Esophagus squamous epithelium (tissue), 5 donors: ENCODE data around the gene TANGO6. TPM values are rescaled to one million over a fixed set of nuclear protein-coding genes. Genes with fewer than 3 reads are reported as not detected.

Source experiments
- DNase-seq: peaks from one replicate; lab custom pipeline; 2025; lab: John Stamatoyannopoulos, UW
- H3K27ac ChIP-seq, 4 donors: fragments of 200-600 bp; sonication (generic); one replicate each; pipeline ENCODE4 v1.5.1; 2016 to 2019; ENCODE audit warnings: mild to moderate bottlenecking in 1 of 4
- H3K27me3 ChIP-seq, 4 donors: fragments of 200-600 bp; sonication (generic); 1 replicate in 3 of 4; 2 replicates in 1 of 4; pipeline versions ENCODE4 v1.5.1 to v1.6.0; 2017 to 2021; ENCODE audit warnings: antibody characterized with exemption in 1 of 4
- H3K36me3 ChIP-seq, 3 donors: fragments of 200-600 bp; sonication (generic); one replicate each; pipeline ENCODE4 v1.5.1; 2016 to 2019
- H3K4me1 ChIP-seq, 3 donors: fragments of 200-600 bp; sonication (generic); one replicate each; pipeline ENCODE4 v1.5.1; 2017 to 2019
- H3K4me3 ChIP-seq, 4 donors: fragments of 200-600 bp; sonication (generic); 1 replicate in 3 of 4; 2 replicates in 1 of 4; pipeline ENCODE4 v1.5.1; 2016 to 2019; ENCODE audit warnings: mild to moderate bottlenecking in 2 of 4, moderate library complexity in 1 of 4
- H3K9me3 ChIP-seq, 3 donors: fragments of 200-600 bp; sonication (generic); one replicate each; pipeline ENCODE4 v1.5.1; 2016 to 2019
- POLR2A ChIP-seq, 4 donors: fragments of 450-650 bp; IDR thresholded peaks; one replicate each; pipeline ENCODE4 v1.6.1; 2017; ENCODE audit warnings: antibody characterized with exemption in 4 of 4, mild to moderate bottlenecking in 4 of 4, moderate library complexity in 3 of 4
- WGBS, 2 donors: methylation state at CpG; one replicate each; pipeline ENCODE4 v1.1.5; 2018; 5-methylcytosine and 5-hydroxymethylcytosine counted together
- intact Hi-C: fragments of 100-400 bp; cut with DNase I; formaldehyde crosslinking; loops from one replicate; pipeline ENCODE4 v1.15.0; 2022
- total RNA-seq, 4 donors: library from RNA; depleted of rRNA; stranded (reverse); fragments of >200 nt; gene quantifications; one replicate each; pipeline ENCODE4 v1.1.0, GENCODE V29; 2016
- TF ChIP-seq, protein P1 (sequence below), 6 experiments: fragments of 450-650 bp in 4 of 6; fragments of 200-600 bp in 2 of 6; sonication (generic) in 2 of 6; IDR thresholded peaks; one replicate each; pipeline ENCODE4 v1.5.1; 2016 to 2019; ENCODE audit warnings: antibody characterized with exemption in 6 of 6, mild to moderate bottlenecking in 4 of 6, moderate library complexity in 4 of 6
- donor health status: DM: yes; HTN: yes; CAD: no.

Gene TANGO6
- total RNA-seq, 4 donors from 2014 or later = 5.5 to 15.8 (median 10.1) TPM

DNA sequence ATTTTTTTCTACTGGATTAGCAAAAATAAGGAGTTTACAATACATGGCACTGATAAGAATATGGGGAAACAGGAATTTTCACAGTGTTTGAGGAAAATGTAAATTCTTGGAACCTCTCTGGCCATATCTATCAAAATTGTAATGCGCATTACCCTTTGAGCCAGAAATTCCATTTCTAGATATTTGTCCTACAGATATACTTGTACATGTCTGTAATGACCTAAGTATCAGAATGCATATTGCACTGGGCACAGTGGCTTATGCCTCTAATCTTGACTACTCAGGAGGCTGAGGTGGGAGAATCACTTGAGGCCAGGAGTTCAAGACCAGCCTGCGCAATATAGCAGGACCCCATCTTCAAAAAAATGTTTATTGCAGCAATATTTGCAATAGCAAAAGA lies 236.4 kb downstream of the TANGO6 start:
- no peak for DNase-seq
- H3K27ac ChIP-seq = no peak overlapping the region
- TF ChIP-seq POLR2A (IDR thresholded peaks at IDR 0.05) = no peak
- TF ChIP-seq, protein P1, sequence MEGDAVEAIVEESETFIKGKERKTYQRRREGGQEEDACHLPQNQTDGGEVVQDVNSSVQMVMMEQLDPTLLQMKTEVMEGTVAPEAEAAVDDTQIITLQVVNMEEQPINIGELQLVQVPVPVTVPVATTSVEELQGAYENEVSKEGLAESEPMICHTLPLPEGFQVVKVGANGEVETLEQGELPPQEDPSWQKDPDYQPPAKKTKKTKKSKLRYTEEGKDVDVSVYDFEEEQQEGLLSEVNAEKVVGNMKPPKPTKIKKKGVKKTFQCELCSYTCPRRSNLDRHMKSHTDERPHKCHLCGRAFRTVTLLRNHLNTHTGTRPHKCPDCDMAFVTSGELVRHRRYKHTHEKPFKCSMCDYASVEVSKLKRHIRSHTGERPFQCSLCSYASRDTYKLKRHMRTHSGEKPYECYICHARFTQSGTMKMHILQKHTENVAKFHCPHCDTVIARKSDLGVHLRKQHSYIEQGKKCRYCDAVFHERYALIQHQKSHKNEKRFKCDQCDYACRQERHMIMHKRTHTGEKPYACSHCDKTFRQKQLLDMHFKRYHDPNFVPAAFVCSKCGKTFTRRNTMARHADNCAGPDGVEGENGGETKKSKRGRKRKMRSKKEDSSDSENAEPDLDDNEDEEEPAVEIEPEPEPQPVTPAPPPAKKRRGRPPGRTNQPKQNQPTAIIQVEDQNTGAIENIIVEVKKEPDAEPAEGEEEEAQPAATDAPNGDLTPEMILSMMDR (IDR thresholded peaks at IDR 0.05) = no peak

GRCh38 chr16:69083306-69083941 lies 240.1 kb downstream of the TANGO6 start:
- Histone ChIP-seq H3K36me3 (peaks cover 0 to 24% (median 0%) of the 10 kb centered on the region in 3 donors), H3K4me3 (no peak overlapping the region), H3K9me3 (no peaks in the 10 kb centered on the region), H3K27ac (no peak overlapping the region), H3K27me3 (no peaks in the 10 kb centered on the region), H3K4me1 (peaks cover 0 to 15% (median 4%) of the 10 kb centered on the region in 3 donors)
- intact Hi-C loops = no loop called here
- TF ChIP-seq, protein P1 (IDR thresholded peaks at IDR 0.05) = peak in 1 of 6 experiments; percentile 42
- TF ChIP-seq POLR2A (IDR thresholded peaks at IDR 0.05) = no peak
- WGBS, 2 donors = 90 to 93% methylated on average over 11 of the region's 16 CpGs
- no peak for DNase-seq

More for the DNA sequence above, 236.4 kb downstream of the TANGO6 start:
- Histone ChIP-seq H3K9me3 (no peaks in the 10 kb centered on the region), H3K27me3 (no peaks in the 10 kb centered on the region), H3K4me3 (no peak overlapping the region), H3K4me1 (peaks cover 0 to 11% (median 0%) of the 10 kb centered on the region in 3 donors), H3K36me3 (peaks cover 0 to 11% (median 0%) of the 10 kb centered on the region in 3 donors)
- intact Hi-C loops = no loop called here
- 95 to 98% methylated on average over 2 of the region's 2 CpGs for WGBS, 2 donors

GRCh38 chr16:69084289-69084688 lies 241.0 kb downstream of the TANGO6 start:
- intact Hi-C loops = no loop called here
- no peaks in the 10 kb centered on the region for H3K27me3 ChIP-seq
- no peak overlapping the region for H3K27ac ChIP-seq
- DNase-seq = no peak
- WGBS, 2 donors = 48 to 60% methylated on average over 2 of the region's 2 CpGs
- no peaks in the 10 kb centered on the region for H3K9me3 ChIP-seq
- no peak for TF ChIP-seq POLR2A (IDR thresholded peaks at IDR 0.05)
- TF ChIP-seq, protein P1 (IDR thresholded peaks at IDR 0.05) = no peak
- H3K4me3 ChIP-seq = no peak overlapping the region
- peaks cover 4 to 23% (median 11%) of the 10 kb centered on the region in 3 donors for H3K4me1 ChIP-seq
- H3K36me3 ChIP-seq = peaks cover 0 to 24% (median 0%) of the 10 kb centered on the region in 3 donors

- WGBS, 2 donors = 84 to 90% methylated on average over 5 of the region's 5 CpGs
- Histone ChIP-seq H3K27ac (no peak overlapping the region), H3K9me3 (no peaks in the 10 kb centered on the region), H3K4me1 (peaks cover 7 to 32% (median 18%) of the 10 kb centered on the region in 3 donors), H3K36me3 (peaks cover 0 to 24% (median 0%) of the 10 kb centered on the region in 3 donors), H3K4me3 (no peak overlapping the region), H3K27me3 (no peaks in the 10 kb centered on the region)
- TF ChIP-seq, protein P1 (IDR thresholded peaks at IDR 0.05) = no peak
- TF ChIP-seq POLR2A (IDR thresholded peaks at IDR 0.05) = no peak
- no peak for DNase-seq
- intact Hi-C loops = no loop called here
These were observed 241.8 kb downstream of the TANGO6 start for GRCh38 chr16:69085032-69085695.

DNA sequence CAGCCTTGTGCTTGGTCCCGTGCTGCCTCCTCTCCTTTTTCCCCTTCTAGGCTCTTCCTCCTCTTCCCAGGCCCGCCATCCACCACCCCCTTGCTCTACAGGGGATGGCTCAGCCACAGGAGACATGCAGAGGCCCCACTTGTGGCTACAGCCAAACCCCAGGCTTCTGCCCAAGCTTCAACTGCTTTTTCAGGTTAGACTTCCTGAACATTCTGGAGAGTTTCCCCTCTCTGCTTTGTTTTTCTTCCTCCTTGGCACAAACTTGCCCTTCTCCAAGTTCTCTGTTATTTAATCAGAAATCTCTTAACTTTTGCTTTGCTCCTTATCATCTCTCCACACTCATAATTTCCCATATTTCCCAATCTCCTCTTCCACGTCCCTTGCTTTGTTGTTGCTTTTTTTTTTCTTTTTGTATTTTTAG lies 243.8 kb downstream of the TANGO6 start:
- Histone ChIP-seq H3K4me1 (peaks cover 7 to 34% (median 18%) of the 10 kb centered on the region in 3 donors), H3K9me3 (no peaks in the 10 kb centered on the region), H3K36me3 (peaks cover 0 to 24% (median 0%) of the 10 kb centered on the region in 3 donors), H3K27me3 (no peaks in the 10 kb centered on the region), H3K27ac (peak overlapping the region in 2 of 4 donors; percentile 33 to 37), H3K4me3 (no peak overlapping the region)
- 45 to 54% methylated on average over 3 of the region's 3 CpGs for WGBS, 2 donors
- DNase-seq = no peak
- TF ChIP-seq POLR2A (IDR thresholded peaks at IDR 0.05) = no peak
- TF ChIP-seq, protein P1 (IDR thresholded peaks at IDR 0.05) = no peak
- intact Hi-C loops = no loop called here
